ENCODE data around the gene PRR36. TPM values are rescaled to one million over a fixed set of nuclear protein-coding genes. Genes with fewer than 3 reads are reported as not detected.
A peak's percentile ranks its signal among the peaks of the same experiment; 100 is the strongest.

The PRR36 gene
- polyA plus RNA-seq, 2 of the 4 experiments (the other 2 are of a cell fraction), result 0.04 to 0.35 TPM

DNA sequence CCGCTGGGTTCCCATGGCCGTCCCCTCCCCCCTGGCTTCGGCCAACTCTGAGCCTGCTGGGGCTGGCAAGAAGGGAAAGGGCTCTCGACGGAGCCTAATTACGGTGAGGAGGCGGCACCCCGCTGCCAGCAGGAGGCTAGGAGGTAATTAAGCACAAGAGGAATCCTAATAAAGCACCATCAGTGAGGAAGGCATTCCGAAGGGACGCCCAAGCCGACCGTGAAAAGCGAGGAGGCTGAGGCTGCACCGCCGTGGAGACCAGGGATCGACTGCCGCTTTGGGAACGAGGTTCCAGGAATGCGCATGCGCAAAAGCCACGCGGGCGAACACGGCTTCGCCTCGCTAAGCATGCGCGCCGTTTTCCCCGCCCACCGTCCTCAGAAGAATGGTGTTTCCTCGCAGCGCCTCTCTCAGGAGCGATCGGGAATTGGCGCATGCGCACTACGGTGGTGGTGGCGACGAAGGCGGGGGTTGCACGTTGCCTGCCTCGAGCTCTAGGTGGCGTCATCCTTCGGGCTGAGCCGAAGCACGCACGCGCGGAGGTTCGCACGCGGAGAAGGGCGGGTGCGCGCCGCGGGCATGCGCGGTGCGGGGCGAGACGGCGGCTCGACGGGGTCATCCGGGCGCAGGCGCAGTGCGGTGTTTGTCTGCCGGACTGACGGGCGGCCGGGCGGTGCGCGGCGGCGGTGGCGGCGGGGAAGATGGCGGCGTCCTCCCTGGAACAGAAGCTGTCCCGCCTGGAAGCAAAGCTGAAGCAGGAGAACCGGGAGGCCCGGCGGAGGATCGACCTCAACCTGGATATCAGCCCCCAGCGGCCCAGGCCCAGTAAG is 29.3 kb upstream of the PRR36 start, which contains the start of gene MAP2K7 (continued):
- TF ChIP-seq, protein P1, sequence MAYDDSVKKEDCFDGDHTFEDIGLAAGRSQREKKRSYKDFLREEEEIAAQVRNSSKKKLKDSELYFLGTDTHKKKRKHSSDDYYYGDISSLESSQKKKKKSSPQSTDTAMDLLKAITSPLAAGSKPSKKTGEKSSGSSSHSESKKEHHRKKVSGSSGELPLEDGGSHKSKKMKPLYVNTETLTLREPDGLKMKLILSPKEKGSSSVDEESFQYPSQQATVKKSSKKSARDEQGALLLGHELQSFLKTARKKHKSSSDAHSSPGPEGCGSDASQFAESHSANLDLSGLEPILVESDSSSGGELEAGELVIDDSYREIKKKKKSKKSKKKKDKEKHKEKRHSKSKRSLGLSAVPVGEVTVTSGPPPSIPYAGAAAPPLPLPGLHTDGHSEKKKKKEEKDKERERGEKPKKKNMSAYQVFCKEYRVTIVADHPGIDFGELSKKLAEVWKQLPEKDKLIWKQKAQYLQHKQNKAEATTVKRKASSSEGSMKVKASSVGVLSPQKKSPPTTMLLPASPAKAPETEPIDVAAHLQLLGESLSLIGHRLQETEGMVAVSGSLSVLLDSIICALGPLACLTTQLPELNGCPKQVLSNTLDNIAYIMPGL (CRISPR knock-in tag; IDR thresholded peaks at IDR 0.05; ENCODE audit: borderline replicate concordance), result no peak
- no peak for TF ChIP-seq ZC3H11A (IDR thresholded peaks at IDR 0.05)
- TF ChIP-seq TFCP2L1 (CRISPR knock-in tag; IDR thresholded peaks at IDR 0.05), result no peak
- TF ChIP-seq, protein P2, sequence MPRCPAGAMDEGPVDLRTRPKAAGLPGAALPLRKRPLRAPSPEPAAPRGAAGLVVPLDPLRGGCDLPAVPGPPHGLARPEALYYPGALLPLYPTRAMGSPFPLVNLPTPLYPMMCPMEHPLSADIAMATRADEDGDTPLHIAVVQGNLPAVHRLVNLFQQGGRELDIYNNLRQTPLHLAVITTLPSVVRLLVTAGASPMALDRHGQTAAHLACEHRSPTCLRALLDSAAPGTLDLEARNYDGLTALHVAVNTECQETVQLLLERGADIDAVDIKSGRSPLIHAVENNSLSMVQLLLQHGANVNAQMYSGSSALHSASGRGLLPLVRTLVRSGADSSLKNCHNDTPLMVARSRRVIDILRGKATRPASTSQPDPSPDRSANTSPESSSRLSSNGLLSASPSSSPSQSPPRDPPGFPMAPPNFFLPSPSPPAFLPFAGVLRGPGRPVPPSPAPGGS (IDR thresholded peaks at IDR 0.05), result peak; percentile 83; the same call in 1 of the 3 replicates
- TF ChIP-seq KDM1A (IDR thresholded peaks at IDR 0.05; ENCODE audit: low read depth), result no peak
- no peak for TF ChIP-seq NFE2L2 (conservative IDR thresholded peaks at IDR 0.05; ENCODE audit: low read length)
- peak; percentile 74 for TF ChIP-seq MYC (IDR thresholded peaks at IDR 0.05; ENCODE audit: borderline replicate concordance, low read length)
- TF ChIP-seq, protein P3, sequence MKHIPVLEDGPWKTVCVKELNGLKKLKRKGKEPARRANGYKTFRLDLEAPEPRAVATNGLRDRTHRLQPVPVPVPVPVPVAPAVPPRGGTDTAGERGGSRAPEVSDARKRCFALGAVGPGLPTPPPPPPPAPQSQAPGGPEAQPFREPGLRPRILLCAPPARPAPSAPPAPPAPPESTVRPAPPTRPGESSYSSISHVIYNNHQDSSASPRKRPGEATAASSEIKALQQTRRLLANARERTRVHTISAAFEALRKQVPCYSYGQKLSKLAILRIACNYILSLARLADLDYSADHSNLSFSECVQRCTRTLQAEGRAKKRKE (CRISPR knock-in tag; IDR thresholded peaks at IDR 0.05; ENCODE audit: low read depth), result no peak
- no peak for TF ChIP-seq GATA3 (IDR thresholded peaks at IDR 0.05; ENCODE audit: borderline replicate concordance)
- no peak for TF ChIP-seq ZSCAN20 (CRISPR knock-in tag; IDR thresholded peaks at IDR 0.05)
- no peak for TF ChIP-seq CBX8 (IDR thresholded peaks at IDR 0.05)
- no peak for TF ChIP-seq NR3C1 (IDR thresholded peaks at IDR 0.05)
- TF ChIP-seq, protein P4, sequence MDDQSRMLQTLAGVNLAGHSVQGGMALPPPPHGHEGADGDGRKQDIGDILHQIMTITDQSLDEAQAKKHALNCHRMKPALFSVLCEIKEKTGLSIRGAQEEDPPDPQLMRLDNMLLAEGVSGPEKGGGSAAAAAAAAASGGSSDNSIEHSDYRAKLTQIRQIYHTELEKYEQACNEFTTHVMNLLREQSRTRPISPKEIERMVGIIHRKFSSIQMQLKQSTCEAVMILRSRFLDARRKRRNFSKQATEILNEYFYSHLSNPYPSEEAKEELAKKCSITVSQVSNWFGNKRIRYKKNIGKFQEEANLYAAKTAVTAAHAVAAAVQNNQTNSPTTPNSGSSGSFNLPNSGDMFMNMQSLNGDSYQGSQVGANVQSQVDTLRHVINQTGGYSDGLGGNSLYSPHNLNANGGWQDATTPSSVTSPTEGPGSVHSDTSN (IDR thresholded peaks at IDR 0.05), result no peak
- no peak for TF ChIP-seq FOXS1 (CRISPR knock-in tag; IDR thresholded peaks at IDR 0.05)
- TF ChIP-seq EP300 (IDR thresholded peaks at IDR 0.05), result no peak
- TF ChIP-seq, protein P5, sequence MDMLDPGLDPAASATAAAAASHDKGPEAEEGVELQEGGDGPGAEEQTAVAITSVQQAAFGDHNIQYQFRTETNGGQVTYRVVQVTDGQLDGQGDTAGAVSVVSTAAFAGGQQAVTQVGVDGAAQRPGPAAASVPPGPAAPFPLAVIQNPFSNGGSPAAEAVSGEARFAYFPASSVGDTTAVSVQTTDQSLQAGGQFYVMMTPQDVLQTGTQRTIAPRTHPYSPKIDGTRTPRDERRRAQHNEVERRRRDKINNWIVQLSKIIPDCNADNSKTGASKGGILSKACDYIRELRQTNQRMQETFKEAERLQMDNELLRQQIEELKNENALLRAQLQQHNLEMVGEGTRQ (IDR thresholded peaks at IDR 0.05), result 0 out of 2 replicates have a peak, but pooled peaks have one; percentile 23
- no peak for TF ChIP-seq FOSB (CRISPR knock-in tag; IDR thresholded peaks at IDR 0.05)
- TF ChIP-seq SMC3 (IDR thresholded peaks at IDR 0.05), result 0 out of 3 replicates have a peak, but pooled peaks have one; percentile 18
- no peak; the same call in 1 of the 2 replicates for TF ChIP-seq RNF2 (IDR thresholded peaks at IDR 0.05; ENCODE audit: borderline replicate concordance, low read depth)
- TF ChIP-seq EHF (CRISPR knock-in tag; IDR thresholded peaks at IDR 0.05), result no peak
- TF ChIP-seq RCOR1 (IDR thresholded peaks at IDR 0.05; ENCODE audit: low read depth, low read length), result no peak
- no peak for TF ChIP-seq EHMT2 (IDR thresholded peaks at IDR 0.05; ENCODE audit: low read depth)
- no peak for TF ChIP-seq ESRRA (IDR thresholded peaks at IDR 0.05; ENCODE audit: borderline replicate concordance, low read length)
- no peak for TF ChIP-seq TP53 (CRISPR knock-in tag; IDR thresholded peaks at IDR 0.05)
- TF ChIP-seq, protein P6, sequence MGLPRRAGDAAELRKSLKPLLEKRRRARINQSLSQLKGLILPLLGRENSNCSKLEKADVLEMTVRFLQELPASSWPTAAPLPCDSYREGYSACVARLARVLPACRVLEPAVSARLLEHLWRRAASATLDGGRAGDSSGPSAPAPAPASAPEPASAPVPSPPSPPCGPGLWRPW (IDR thresholded peaks at IDR 0.05), result no peak
- peak; percentile 98 for TF ChIP-seq POLR2A (IDR thresholded peaks at IDR 0.05; ENCODE audit: low read length)
- TF ChIP-seq CHD4 (IDR thresholded peaks at IDR 0.05; ENCODE audit: borderline replicate concordance), result no peak
- TF ChIP-seq HOXA7 (CRISPR knock-in tag; IDR thresholded peaks at IDR 0.05), result no peak
- TF ChIP-seq, protein P7, sequence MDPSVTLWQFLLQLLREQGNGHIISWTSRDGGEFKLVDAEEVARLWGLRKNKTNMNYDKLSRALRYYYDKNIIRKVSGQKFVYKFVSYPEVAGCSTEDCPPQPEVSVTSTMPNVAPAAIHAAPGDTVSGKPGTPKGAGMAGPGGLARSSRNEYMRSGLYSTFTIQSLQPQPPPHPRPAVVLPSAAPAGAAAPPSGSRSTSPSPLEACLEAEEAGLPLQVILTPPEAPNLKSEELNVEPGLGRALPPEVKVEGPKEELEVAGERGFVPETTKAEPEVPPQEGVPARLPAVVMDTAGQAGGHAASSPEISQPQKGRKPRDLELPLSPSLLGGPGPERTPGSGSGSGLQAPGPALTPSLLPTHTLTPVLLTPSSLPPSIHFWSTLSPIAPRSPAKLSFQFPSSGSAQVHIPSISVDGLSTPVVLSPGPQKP (IDR thresholded peaks at IDR 0.05; ENCODE audit: low read depth, low read length), result no peak
- peak; percentile 46; the same call in 1 of the 2 replicates for TF ChIP-seq PHF8 (IDR thresholded peaks at IDR 0.05; ENCODE audit: borderline replicate concordance, low read depth)
- TF ChIP-seq HEYL (CRISPR knock-in tag; IDR thresholded peaks at IDR 0.05), result no peak
- no peak for TF ChIP-seq HDAC2 (IDR thresholded peaks at IDR 0.05)
- TF ChIP-seq NPAS2 (CRISPR knock-in tag; IDR thresholded peaks at IDR 0.05; ENCODE audit: borderline replicate concordance), result peak; percentile 82; the same call in 1 of the 2 replicates
- no peak for TF ChIP-seq RARB (CRISPR knock-in tag; IDR thresholded peaks at IDR 0.05)
- TF ChIP-seq, protein P8, sequence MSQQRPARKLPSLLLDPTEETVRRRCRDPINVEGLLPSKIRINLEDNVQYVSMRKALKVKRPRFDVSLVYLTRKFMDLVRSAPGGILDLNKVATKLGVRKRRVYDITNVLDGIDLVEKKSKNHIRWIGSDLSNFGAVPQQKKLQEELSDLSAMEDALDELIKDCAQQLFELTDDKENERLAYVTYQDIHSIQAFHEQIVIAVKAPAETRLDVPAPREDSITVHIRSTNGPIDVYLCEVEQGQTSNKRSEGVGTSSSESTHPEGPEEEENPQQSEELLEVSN (IDR thresholded peaks at IDR 0.05; ENCODE audit: borderline replicate concordance, low read depth), result peak; percentile 91
- no peak for TF ChIP-seq RFX5 (IDR thresholded peaks at IDR 0.05)
